Measurements from ENCODE around the gene ALG2. TPM values are rescaled to one million over a fixed set of nuclear protein-coding genes. Genes with fewer than 3 reads are reported as not detected.

The ALG2 gene
- polyA plus RNA-seq, 1 experiment, result 61.6 TPM

GRCh38 chr9:99177576-99178366, 44.0 kb downstream of the ALG2 start:
- H3K4me3 ChIP-seq (ENCODE audit: low read depth, low read length), result no peak overlapping the region
- no peaks in the 10 kb centered on the region for H3K9me3 ChIP-seq (ENCODE audit: control insufficient read depth, insufficient read depth, low read length)
- CTCF ChIA-PET, result interaction anchor here (1.4 to 2.2 kb wide), 2 partner anchors 7 to 15 kb away, joined by 5 to 9 read pairs; no protein-coding TSS in a partner anchor
- POLR2A ChIA-PET, result no interaction called here
- no peak for DNase-seq (ENCODE audit: low read depth, low spot score)
- no peaks in the 10 kb centered on the region for H3K27me3 ChIP-seq (ENCODE audit: control insufficient read depth, insufficient read depth, low read length)
- H3K27ac ChIP-seq (ENCODE audit: low read depth, low read length), result no peak overlapping the region
- TF ChIP-seq CTCF (IDR thresholded peaks at IDR 0.05; ENCODE audit: low read depth, low read length), result no peak

- no peak for DNase-seq (ENCODE audit: low read depth, low spot score)
- Histone ChIP-seq H3K9me3 (ENCODE audit: control insufficient read depth, insufficient read depth, low read length) (no peaks in the 10 kb centered on the region), H3K27ac (ENCODE audit: low read depth, low read length) (no peak overlapping the region), H3K27me3 (ENCODE audit: control insufficient read depth, insufficient read depth, low read length) (peaks cover 4% of the 10 kb centered on the region), H3K4me3 (ENCODE audit: low read depth, low read length) (no peak overlapping the region)
- CTCF ChIA-PET, result interaction anchor here (0.6 to 2.2 kb wide), 3 partner anchors 8 to 1418 kb away, joined by 4 to 9 read pairs (median 5); no protein-coding TSS in a partner anchor
- no peak for TF ChIP-seq CTCF (IDR thresholded peaks at IDR 0.05; ENCODE audit: low read depth, low read length)
- POLR2A ChIA-PET, result no interaction called here
Measured at GRCh38 chr9:99176527-99177013, 45.2 kb downstream of the ALG2 start.

GRCh38 chr9:99173570-99174504, 47.9 kb downstream of the ALG2 start:
- no peak for TF ChIP-seq CTCF (IDR thresholded peaks at IDR 0.05; ENCODE audit: low read depth, low read length)
- POLR2A ChIA-PET, result interaction anchor here (0.8 kb wide), 1 partner anchor 48 kb away, joined by 4 read pairs; the partner anchor contains the start of genes ALG2 and SEC61B
- CTCF ChIA-PET, result interaction anchor here (0.9 to 3.3 kb wide), 3 partner anchors 9 to 14 kb away, joined by 4 to 30 read pairs (median 6); no protein-coding TSS in a partner anchor
- H3K27ac ChIP-seq (ENCODE audit: low read depth, low read length), result no peak overlapping the region
- no peak overlapping the region for H3K4me3 ChIP-seq (ENCODE audit: low read depth, low read length)
- H3K9me3 ChIP-seq (ENCODE audit: control insufficient read depth, insufficient read depth, low read length), result no peaks in the 10 kb centered on the region
- no peak for DNase-seq (ENCODE audit: low read depth, low spot score)
- H3K27me3 ChIP-seq (ENCODE audit: control insufficient read depth, insufficient read depth, low read length), result peaks cover 10% of the 10 kb centered on the region

GRCh38 chr9:99172124-99173091, 49.3 kb downstream of the ALG2 start:
- Histone ChIP-seq H3K27ac (ENCODE audit: low read depth, low read length) (no peak overlapping the region), H3K9me3 (ENCODE audit: control insufficient read depth, insufficient read depth, low read length) (no peaks in the 10 kb centered on the region), H3K27me3 (ENCODE audit: control insufficient read depth, insufficient read depth, low read length) (peaks cover 18% of the 10 kb centered on the region), H3K4me3 (ENCODE audit: low read depth, low read length) (no peak overlapping the region)
- CTCF ChIA-PET, result interaction anchor here (1.4 to 3.3 kb wide), 4 partner anchors 8 to 50 kb away, joined by 3 to 30 read pairs (median 6); partner anchors contain the start of gene SEC61B
- TF ChIP-seq CTCF (IDR thresholded peaks at IDR 0.05; ENCODE audit: low read depth, low read length), result no peak
- no peak for DNase-seq (ENCODE audit: low read depth, low spot score)
- POLR2A ChIA-PET, result interaction anchor here (0.8 kb wide), 1 partner anchor 49 kb away, joined by 4 read pairs; the partner anchor contains the start of genes ALG2 and SEC61B
